Right atrium auricular region (tissue), 2 donors: ENCODE data around the gene ZNF423. TPM values are rescaled to one million over a fixed set of nuclear protein-coding genes. Genes with fewer than 3 reads are reported as not detected.

Source experiments
- DNase-seq: peaks from one replicate; pipeline ENCODE4 v3.0.0-alpha.2; 2019; ENCODE audit warnings: low spot score
- H3K27ac ChIP-seq, 2 donors: fragments of 200-600 bp; sonication (generic); 1 replicate in 1 of 2; 2 replicates in 1 of 2; pipeline ENCODE4 v1.5.1; 2016 to 2019
- H3K27me3 ChIP-seq, 2 donors: fragments of 200-600 bp; sonication (generic); one replicate each; pipeline versions ENCODE4 v1.5.1 to v1.6.0; 2017 to 2019
- H3K36me3 ChIP-seq: fragments of 200-600 bp; sonication (generic); one replicate; pipeline ENCODE4 v1.5.1; 2016
- H3K4me1 ChIP-seq, 2 donors: fragments of 200-600 bp; sonication (generic); one replicate each; pipeline versions ENCODE4 v1.5.1 to v1.6.0; 2017 to 2019
- H3K4me3 ChIP-seq, 2 donors: fragments of 200-600 bp; sonication (generic); 1 replicate in 1 of 2; 2 replicates in 1 of 2; pipeline ENCODE4 v1.5.1; 2017 to 2019; ENCODE audit warnings: mild to moderate bottlenecking in 1 of 2, moderate library complexity in 1 of 2
- H3K9me3 ChIP-seq, 2 donors: fragments of 200-600 bp; sonication (generic); one replicate each; pipeline ENCODE4 v1.5.1; 2019
- total RNA-seq, 2 donors: library from RNA; depleted of rRNA; stranded (reverse); fragments of >200 nt; gene quantifications; one replicate each; pipeline ENCODE4 v1.1.0, GENCODE V29; 2016
- TF ChIP-seq, protein P1 (sequence below), 2 donors: fragments of 200-600 bp; sonication (generic); IDR thresholded peaks; one replicate each; pipeline ENCODE4 v1.5.1; 2019; ENCODE audit warnings: antibody characterized with exemption in 2 of 2

The ZNF423 gene
- total RNA-seq, 2 donors from 2014 or later = 8.5 to 10.7 TPM

DNA sequence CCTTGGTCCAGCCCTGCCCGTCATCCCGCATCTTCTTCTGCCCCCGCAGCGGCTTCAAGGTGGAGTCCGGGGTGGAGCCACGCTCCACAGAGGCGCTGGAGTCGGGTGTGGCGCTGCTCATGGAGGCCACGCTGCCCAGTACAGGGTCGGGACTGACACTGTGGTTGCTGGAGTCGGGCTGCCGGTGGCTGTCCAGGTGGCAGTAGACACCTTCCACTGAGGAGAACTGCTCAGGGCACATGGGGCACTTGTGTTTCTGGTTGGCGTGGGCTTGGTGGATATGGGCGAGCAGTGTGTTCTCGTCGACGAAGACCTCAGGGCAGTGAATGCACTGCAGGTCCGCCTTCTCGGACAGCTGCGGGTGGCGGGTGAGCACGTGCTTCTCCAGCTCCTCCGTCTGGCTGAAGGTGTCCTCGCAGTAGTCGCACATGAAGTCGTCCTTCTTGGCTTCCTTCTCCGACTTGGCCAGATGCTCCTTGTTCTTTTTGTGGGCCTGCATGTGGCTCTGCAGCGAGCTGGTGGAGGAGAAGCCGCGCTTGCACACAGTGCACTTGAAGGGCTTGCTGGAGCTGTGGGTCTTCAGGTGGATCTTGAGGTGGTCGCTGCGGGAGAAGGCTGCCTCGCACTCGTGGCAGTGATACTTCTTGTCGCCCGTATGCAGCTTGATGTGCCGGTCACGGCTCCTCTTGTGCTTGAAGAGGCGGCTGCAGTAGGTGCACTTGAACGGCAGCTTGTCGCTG is 217.8 kb downstream of the ZNF423 start:
- Histone ChIP-seq H3K4me1 (peaks cover 0 to 31% of the 10 kb centered on the region in 2 donors), H3K36me3 (peaks cover 14% of the 10 kb centered on the region), H3K4me3 (no peak overlapping the region), H3K27me3 (no peaks in the 10 kb centered on the region), H3K9me3 (no peaks in the 10 kb centered on the region), H3K27ac (peak overlapping the region in 1 of 2 donors; percentile 61)
- no peak for DNase-seq
- TF ChIP-seq, protein P1, sequence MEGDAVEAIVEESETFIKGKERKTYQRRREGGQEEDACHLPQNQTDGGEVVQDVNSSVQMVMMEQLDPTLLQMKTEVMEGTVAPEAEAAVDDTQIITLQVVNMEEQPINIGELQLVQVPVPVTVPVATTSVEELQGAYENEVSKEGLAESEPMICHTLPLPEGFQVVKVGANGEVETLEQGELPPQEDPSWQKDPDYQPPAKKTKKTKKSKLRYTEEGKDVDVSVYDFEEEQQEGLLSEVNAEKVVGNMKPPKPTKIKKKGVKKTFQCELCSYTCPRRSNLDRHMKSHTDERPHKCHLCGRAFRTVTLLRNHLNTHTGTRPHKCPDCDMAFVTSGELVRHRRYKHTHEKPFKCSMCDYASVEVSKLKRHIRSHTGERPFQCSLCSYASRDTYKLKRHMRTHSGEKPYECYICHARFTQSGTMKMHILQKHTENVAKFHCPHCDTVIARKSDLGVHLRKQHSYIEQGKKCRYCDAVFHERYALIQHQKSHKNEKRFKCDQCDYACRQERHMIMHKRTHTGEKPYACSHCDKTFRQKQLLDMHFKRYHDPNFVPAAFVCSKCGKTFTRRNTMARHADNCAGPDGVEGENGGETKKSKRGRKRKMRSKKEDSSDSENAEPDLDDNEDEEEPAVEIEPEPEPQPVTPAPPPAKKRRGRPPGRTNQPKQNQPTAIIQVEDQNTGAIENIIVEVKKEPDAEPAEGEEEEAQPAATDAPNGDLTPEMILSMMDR (IDR thresholded peaks at IDR 0.05) = no peak

DNA sequence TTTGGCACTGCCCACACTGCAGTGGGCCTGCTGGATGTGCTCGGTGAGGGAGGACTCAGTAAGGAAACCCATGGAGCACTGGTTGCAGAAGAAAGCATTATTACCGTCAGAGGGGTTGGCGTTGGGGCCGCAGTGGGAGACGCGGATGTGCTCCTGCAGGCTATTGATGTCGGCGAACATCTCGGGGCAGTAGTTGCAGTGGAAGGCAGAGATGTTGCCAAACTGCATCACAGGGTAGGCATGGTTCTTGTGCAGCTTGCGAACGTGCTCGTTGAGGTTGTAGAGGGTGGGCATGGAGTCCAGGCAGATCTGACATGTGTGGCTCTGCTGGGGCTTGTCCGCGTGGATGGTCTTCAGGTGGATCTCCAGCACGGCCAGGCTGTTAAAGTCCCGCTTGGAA is 218.4 kb downstream of the ZNF423 start:
- H3K4me1 ChIP-seq = peaks cover 0 to 31% of the 10 kb centered on the region in 2 donors
- TF ChIP-seq, protein P1 (IDR thresholded peaks at IDR 0.05) = no peak
- H3K9me3 ChIP-seq = no peaks in the 10 kb centered on the region
- no peak for DNase-seq
- H3K27ac ChIP-seq = no peak overlapping the region
- H3K4me3 ChIP-seq = no peak overlapping the region
- H3K27me3 ChIP-seq = no peaks in the 10 kb centered on the region
- H3K36me3 ChIP-seq = peaks cover 14% of the 10 kb centered on the region

GRCh38 chr16:49636608-49637007 is 219.3 kb downstream of the ZNF423 start:
- H3K36me3 ChIP-seq = peaks cover 14% of the 10 kb centered on the region
- TF ChIP-seq, protein P1 (IDR thresholded peaks at IDR 0.05) = no peak
- no peaks in the 10 kb centered on the region for H3K27me3 ChIP-seq
- no peaks in the 10 kb centered on the region for H3K9me3 ChIP-seq
- no peak for DNase-seq
- no peak overlapping the region for H3K4me3 ChIP-seq
- H3K4me1 ChIP-seq = peaks cover 0 to 35% of the 10 kb centered on the region in 2 donors
- no peak overlapping the region for H3K27ac ChIP-seq

DNA sequence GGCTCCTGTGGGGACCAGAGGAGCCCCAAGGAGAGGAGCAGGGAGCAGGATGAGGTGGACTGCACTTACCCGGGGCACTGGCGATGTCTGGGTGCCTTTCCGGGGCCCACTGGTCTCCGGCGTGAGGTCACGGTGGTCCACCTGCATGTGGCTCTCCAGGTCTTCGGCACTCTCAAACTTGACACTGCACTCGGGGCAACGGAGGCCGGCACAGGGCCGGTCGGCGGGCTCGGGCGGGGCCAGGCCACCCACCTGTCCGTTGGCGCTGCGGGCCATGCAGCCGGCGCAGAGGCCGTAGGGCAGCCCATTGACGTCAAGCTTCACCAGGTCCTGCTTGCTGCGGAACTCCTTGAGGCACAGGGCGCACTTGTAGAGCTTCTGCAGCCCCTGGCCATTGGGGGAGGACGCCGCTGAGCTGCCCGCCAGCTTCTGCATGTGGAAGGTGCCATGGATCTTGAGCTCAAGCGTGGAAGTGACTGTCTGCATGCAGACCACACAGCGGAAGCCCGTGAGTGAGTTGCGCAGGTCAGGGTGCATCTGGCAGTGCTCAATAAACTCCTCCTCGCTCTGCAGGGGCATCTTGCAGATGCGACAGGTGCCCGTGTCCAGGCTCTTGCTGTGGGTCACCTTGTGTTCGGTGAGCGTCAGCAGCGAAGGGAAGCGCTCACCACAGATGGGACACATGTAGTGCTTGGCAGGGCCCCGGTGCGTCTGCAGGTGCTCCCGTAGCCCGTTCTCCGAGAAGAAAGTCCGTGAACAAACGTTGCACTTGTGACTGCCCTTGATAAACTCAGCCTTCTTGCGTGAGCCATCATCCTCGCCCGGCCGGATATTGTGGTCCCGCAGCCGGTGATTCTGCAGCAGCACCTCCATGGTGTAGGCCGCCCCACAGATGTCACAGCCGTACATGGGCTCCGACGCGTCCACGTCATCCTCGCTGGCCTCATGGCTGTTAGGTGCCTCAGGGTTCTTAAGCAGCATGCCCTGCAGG is 220.0 kb downstream of the ZNF423 start:
- Histone ChIP-seq H3K9me3 (no peaks in the 10 kb centered on the region), H3K4me1 (peaks cover 0 to 36% of the 10 kb centered on the region in 2 donors), H3K36me3 (peaks cover 14% of the 10 kb centered on the region), H3K4me3 (no peak overlapping the region), H3K27me3 (no peaks in the 10 kb centered on the region), H3K27ac (no peak overlapping the region)
- DNase-seq = no peak
- TF ChIP-seq, protein P1 (IDR thresholded peaks at IDR 0.05) = no peak

GRCh38 chr16:49635009-49635350 is 220.9 kb downstream of the ZNF423 start:
- Histone ChIP-seq H3K4me1 (peaks cover 0 to 27% of the 10 kb centered on the region in 2 donors), H3K27ac (no peak overlapping the region), H3K27me3 (no peaks in the 10 kb centered on the region), H3K36me3 (peaks cover 14% of the 10 kb centered on the region), H3K9me3 (no peaks in the 10 kb centered on the region), H3K4me3 (no peak overlapping the region)
- DNase-seq = no peak
- TF ChIP-seq, protein P1 (IDR thresholded peaks at IDR 0.05) = no peak
